Kidney glomerular epithelial cell (primary cell): ENCODE data around the gene TOMM7.
"Not testable (repeated sequence)": the region's sequence is repeated elsewhere in the genome, so short reads cannot be mapped to it uniquely, and the experiment has no call there.

Source experiments
- DNase-seq: peaks from one replicate; lab custom pipeline; 2025; lab: John Stamatoyannopoulos, UW

The TOMM7 gene

GRCh38 chr7:22821702-22822485, 755 bp downstream of the TOMM7 start:
- no peak for DNase-seq

GRCh38 chr7:22819476-22819875, 3.2 kb downstream of the TOMM7 start:
- DNase-seq, result no peak

GRCh38 chr7:22814261-22815208, 8.1 kb downstream of the TOMM7 start:
- DNase-seq, result no peak

DNA sequence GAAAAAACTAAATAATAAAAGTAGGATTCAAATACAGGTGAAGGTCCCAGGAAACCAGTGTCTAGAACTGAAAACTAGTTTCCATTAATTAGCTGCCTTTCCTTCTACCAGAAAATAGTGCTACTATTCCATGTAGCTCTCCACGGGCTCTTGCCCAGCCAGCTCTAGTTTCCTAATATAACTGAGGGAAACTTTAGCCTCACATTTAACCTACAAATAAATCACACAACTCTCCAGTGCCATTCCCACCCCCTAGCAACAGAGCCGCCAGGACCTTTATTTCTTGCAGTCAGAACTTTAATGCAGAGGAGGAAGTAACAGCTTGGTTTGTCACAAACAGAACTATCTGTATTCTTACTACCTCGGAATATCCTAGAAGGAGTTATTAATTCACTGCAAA, 10.3 kb downstream of the TOMM7 start:
- no peak for DNase-seq

- DNase-seq, result no peak
These were observed 10.8 kb downstream of the TOMM7 start for GRCh38 chr7:22811746-22812280.

DNA sequence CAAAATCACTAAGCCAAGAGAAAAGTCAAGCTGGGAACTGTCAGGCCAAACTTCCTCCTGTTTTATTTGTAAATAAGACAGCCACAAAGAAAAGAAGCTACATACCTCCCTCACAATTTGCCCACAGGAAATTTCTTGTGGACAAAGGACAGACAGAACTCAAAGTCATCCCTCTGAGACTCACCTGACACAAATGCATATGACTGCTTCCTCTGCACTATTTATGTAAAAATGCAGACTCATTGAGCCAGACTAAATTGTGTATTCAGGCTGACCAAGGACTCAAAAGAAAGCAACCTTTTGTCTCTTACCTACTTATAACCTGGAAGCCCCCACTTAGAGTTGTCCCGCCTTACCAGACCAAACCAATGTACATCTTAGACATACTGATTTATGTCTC, 11.8 kb downstream of the TOMM7 start:
- DNase-seq, result no peak

GRCh38 chr7:22809902-22810642, 12.6 kb downstream of the TOMM7 start:
- no peak for DNase-seq

DNA sequence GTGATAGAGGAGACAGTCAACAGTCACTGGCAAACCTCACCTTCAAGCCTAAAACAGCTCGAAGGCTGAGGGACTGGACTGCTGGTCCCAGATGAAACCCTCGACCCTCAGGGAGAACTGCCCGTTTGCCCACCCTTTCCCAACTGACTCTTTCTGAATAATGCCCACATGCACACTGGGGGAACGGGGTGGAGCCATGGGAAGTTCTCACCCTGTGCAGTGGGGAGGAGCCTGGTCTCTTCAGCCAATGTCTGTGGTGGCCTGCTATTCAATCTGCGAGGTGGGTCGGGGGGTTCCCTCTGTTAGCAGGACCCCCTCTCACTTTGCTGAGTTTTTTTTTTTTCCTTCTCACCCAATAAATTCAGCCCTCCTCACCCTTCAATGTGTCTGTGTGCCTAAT, 14.5 kb downstream of the TOMM7 start:
- no peak for DNase-seq

DNA sequence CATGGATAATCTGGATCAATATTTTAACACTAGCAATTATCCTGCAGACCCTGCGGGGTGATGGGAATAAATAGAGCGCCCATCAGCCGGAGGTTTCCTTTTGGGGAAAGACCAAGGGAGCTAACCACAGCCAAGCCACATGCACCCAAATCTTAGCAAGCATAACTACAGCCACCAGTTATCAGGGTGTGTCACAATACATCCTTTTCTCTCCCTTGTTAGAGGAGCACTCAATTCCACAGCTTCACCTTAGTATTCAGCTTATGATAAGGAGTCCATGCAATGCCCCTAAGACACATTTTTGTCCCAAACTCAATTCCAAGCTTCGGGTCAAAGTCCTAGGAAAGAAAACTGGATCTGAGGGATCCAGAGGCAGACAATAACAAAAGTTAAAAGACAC, 15.9 kb downstream of the TOMM7 start:
- DNase-seq, result no peak

GRCh38 chr7:22805227-22805626, 17.4 kb downstream of the TOMM7 start:
- DNase-seq, result no peak

- not testable (repeated sequence) for DNase-seq
These were observed 19.8 kb downstream of the TOMM7 start for GRCh38 chr7:22802831-22803230.

DNA sequence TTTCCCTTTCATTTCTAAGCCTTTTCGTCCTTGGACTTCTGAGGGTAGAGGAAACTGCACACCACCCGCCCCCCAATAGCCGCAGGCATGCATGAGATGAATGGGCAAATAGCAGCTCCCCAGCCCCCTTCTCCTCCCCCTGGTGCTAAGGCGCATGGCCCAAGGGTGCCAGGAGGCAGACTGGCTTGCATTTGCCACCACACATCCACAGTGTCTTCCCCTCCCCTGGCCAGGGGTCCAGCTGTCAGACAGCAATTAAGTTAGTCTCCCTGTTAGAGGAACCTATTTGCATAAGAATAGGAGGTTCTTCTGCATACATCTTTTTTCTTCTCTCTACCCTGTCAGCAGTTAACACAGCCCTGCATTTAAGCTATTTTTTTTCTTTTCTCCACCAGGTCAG, 20.2 kb downstream of the TOMM7 start:
- DNase-seq, result no peak

DNA sequence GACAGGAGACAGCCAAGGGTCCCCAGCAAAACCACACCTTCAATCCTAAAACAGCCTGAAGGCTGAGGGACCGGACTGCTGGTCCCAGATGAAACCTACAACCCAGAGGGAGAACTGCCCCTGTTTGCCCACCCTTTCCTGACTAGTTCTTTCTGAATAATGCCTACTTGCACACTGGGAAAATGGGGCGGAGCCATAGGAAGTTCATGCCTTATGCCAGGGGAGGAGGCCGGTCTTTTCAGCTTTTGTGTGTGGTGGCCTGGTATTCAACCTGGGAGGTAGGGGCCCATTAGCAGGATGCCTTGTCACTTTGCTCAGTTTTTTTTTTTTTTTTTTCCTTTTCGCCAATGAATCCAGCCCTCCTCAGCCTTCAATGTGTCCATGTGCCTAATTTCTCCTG, 20.7 kb downstream of the TOMM7 start:
- no peak for DNase-seq

- no peak for DNase-seq
These were observed 23.0 kb downstream of the TOMM7 start for GRCh38 chr7:22799633-22800032.

- DNase-seq, result no peak
These were observed 28.8 kb downstream of the TOMM7 start for GRCh38 chr7:22793593-22794462.

DNA sequence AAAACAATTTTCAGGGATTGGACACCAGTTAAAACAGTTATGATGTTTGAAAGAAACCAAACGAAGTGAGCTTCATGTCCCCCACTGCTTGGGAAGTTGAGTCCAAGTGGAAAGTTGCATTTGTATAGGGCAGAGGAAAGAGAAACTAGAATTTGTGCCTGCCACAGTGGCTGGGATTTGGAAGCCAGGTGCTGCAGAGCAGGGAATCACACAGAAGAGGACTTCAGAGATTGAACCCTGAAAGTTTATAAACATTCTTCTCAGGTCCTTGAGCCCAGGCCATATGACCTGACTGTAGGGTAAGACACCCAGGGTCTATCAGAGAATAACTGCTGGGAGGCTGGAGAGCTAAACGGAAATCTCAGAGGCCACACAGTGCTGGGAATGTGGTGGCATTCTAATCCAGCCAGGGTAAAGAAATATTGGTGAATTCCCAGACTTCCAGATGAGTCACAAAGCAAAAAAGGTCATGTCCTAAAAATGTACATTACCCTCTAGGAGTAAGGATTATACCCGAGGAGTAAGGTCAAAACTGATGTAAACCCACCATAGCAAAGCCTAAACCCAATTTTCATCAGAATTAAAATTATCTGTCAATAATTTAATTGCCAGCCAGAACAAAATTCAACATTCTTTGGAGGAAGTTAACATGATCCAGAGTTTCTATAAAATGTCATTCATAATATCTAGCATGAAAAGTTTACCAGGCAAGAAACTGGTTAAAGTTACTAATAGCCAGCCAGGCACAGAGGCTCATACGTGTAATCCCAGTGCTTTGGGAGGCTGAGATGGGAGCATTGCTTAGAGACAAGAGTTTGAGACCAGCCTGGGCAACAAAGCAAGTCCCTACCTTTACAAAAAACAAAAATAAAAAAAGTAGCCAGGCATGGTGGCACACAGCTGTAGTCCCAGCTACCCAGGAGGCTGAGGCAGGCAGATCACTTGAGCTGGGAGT, 31.2 kb downstream of the TOMM7 start:
- DNase-seq, result no peak

- DNase-seq, result not testable (repeated sequence)
These were observed 32.0 kb downstream of the TOMM7 start for GRCh38 chr7:22790640-22791039.

DNA sequence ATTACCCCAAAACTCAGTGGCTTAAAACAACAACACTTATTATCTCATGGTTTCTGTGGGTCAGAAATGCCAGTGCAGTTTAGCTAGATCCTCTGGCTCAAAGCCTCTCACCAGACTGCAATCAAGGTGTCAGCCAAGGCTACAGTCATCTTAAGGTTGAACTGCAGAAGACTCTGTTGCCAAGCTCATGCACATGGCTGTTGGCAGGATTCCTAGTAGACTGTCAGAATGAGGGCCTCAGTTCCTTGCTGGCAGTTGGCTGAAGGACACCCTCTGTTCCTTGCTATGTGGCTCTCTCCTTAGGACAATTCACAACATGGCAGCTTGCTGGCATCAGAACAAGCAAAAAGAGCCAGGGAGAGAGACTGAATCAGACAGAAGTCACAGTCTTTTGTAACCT, 34.7 kb downstream of the TOMM7 start:
- no peak for DNase-seq

DNA sequence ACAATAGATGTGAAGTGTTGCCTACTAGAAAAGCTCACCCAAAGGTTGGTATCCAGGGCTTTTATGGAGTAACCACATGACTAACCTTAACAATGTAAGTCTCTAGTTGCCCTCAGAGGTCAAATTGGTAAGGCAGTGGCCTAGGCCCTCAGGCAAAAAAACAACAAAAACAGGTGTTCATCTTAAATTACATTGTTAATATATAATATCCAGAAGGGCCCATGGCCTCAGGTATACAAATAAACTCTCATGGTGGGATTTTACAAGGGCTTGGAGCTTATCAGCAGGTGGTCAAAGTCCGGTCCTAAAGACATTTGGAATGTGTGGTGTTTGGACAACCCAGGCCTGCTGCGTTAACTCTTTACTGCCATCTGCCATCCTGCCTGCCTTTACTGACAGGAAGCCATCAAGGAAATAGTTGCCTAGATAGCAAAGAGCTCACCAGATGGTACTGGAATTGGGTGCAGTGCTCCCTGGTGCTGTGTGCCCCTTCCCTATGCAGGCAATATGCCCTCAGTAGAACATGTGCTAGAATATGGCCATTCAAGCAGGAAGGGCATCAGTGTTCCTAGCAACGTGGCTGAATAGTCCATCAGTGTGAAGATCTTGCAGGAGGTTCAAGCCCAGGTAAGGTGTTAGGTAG, 36.2 kb downstream of the TOMM7 start:
- DNase-seq, result no peak
